Hepatocyte (in vitro differentiated cells): Measurements from ENCODE around the gene ALG14. TPM values are rescaled to one million over a fixed set of nuclear protein-coding genes. Genes with fewer than 3 reads are reported as not detected.

Experiments used
- DNase-seq: peaks from one replicate; pipeline ENCODE4 v3.0.0-alpha.2; 2016; ENCODE audit warnings: low spot score
- H2AFZ ChIP-seq: fragments of 200-600 bp; sonication (generic); 2 replicates; pipeline ENCODE4 v1.6.0; 2016; ENCODE audit warnings: antibody characterized with exemption, mild to moderate bottlenecking
- H3K27ac ChIP-seq: fragments of 200-600 bp; sonication (generic); 2 replicates; pipeline ENCODE4 v1.5.1; 2016; ENCODE audit warnings: mild to moderate bottlenecking
- H3K27me3 ChIP-seq: fragments of 200-600 bp; sonication (generic); 2 replicates; pipeline ENCODE4 v1.6.1; 2016
- H3K36me3 ChIP-seq: fragments of 200-600 bp; sonication (generic); replicated peaks from 2 replicates; pipeline ENCODE4 v1.5.1; 2016; ENCODE audit warnings: low read depth; ENCODE audit not compliant: insufficient read depth
- H3K4me1 ChIP-seq: fragments of 200-600 bp; sonication (generic); 2 replicates; pipeline ENCODE4 v1.5.1; 2016; ENCODE audit warnings: mild to moderate bottlenecking, moderate library complexity; ENCODE audit not compliant: insufficient read depth
- H3K4me2 ChIP-seq: fragments of 200-600 bp; sonication (generic); 2 replicates; pipeline ENCODE4 v1.6.0; 2016
- H3K4me3 ChIP-seq: fragments of 200-600 bp; sonication (generic); 2 replicates; pipeline ENCODE4 v1.5.1; 2016; ENCODE audit warnings: mild to moderate bottlenecking
- H3K79me2 ChIP-seq: fragments of 200-600 bp; sonication (generic); 2 replicates; pipeline ENCODE4 v1.6.0; 2017; ENCODE audit warnings: mild to moderate bottlenecking
- H3K9me2 ChIP-seq: fragments of 200-600 bp; sonication (generic); replicated peaks from 2 replicates; pipeline ENCODE4 v1.6.0; 2017; ENCODE audit warnings: mild to moderate bottlenecking; ENCODE audit not compliant: insufficient read depth
- H3K9me3 ChIP-seq: fragments of 200-600 bp; sonication (generic); 2 replicates; pipeline ENCODE4 v1.5.1; 2016; ENCODE audit warnings: low read depth, mild to moderate bottlenecking
- H4K20me1 ChIP-seq: fragments of 200-600 bp; sonication (generic); 2 replicates; pipeline ENCODE4 v1.6.0; 2016; ENCODE audit warnings: mild to moderate bottlenecking; ENCODE audit not compliant: insufficient read depth, poor library complexity, severe bottlenecking
- EZH2 ChIP-seq: fragments of 200-600 bp; sonication (generic); IDR thresholded peaks from 2 replicates; pipeline ENCODE4 v1.6.1; 2016; ENCODE audit warnings: antibody characterized with exemption, mild to moderate bottlenecking, borderline replicate concordance
- EZH2phosphoT487 ChIP-seq: fragments of 200-600 bp; sonication (generic); IDR thresholded peaks from one replicate; pipeline ENCODE4 v1.6.1; 2018; ENCODE audit warnings: antibody characterized with exemption, mild to moderate bottlenecking, low read depth, moderate library complexity; ENCODE audit not compliant: unreplicated experiment, severe bottlenecking
- WGBS: methylation state at CpG from one replicate; pipeline ENCODE4 v1.1.6; 2016; ENCODE audit warnings: low lambda C conversion rate; ENCODE audit errors: missing lambda C conversion rate; 5-methylcytosine and 5-hydroxymethylcytosine counted together
- polyA plus RNA-seq: library from polyadenylated mRNA; unstranded; fragments of >200 nt; fragmentation: Nextera tagmentation; extraction: Ambion mirVana; gene quantifications from 2 replicates; pipeline ENCODE4 v1.2.1, GENCODE V29; 2016
- total RNA-seq: library from RNA; depleted of rRNA; stranded (reverse); fragments of >200 nt; gene quantifications from 2 replicates; pipeline ENCODE4 v1.2.3, GENCODE V29; 2014
- TF ChIP-seq, protein P1 (sequence below): fragments of 200-600 bp; sonication (generic); IDR thresholded peaks from 2 replicates; pipeline ENCODE4 v1.5.1; 2016; ENCODE audit warnings: antibody characterized with exemption, mild to moderate bottlenecking; ENCODE audit not compliant: poor library complexity

ALG14 gene
- total and polyA plus RNA-seq, 2 experiments from 2014 or later = 2.5 to 22.5 TPM

DNA sequence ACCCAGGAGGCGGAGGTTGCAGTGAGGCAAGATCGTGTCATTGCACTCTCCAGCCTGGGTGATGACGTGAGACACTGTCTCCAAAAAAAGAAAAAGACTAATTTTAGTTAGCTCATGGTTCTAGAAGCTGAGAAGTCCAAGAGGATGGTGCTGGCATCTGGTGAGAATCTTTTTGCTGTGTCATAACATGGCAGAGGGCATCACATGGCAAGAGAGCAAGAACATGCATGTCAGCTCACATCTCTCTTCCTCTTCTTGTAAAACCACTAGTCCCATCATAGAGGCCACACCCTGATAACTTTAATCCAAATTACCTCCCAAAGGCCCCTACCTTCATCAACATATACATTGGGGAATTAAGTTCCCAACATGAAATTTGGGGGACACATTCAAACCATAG, 132.0 kb downstream of the ALG14 start:
- Histone ChIP-seq H3K36me3 (no peaks in the 10 kb centered on the region), H3K9me2 (no peaks in the 10 kb centered on the region)
- TF ChIP-seq, protein P1, sequence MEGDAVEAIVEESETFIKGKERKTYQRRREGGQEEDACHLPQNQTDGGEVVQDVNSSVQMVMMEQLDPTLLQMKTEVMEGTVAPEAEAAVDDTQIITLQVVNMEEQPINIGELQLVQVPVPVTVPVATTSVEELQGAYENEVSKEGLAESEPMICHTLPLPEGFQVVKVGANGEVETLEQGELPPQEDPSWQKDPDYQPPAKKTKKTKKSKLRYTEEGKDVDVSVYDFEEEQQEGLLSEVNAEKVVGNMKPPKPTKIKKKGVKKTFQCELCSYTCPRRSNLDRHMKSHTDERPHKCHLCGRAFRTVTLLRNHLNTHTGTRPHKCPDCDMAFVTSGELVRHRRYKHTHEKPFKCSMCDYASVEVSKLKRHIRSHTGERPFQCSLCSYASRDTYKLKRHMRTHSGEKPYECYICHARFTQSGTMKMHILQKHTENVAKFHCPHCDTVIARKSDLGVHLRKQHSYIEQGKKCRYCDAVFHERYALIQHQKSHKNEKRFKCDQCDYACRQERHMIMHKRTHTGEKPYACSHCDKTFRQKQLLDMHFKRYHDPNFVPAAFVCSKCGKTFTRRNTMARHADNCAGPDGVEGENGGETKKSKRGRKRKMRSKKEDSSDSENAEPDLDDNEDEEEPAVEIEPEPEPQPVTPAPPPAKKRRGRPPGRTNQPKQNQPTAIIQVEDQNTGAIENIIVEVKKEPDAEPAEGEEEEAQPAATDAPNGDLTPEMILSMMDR = no peak
- TF ChIP-seq EZH2phosphoT487 (no peak), EZH2 (no peak)

DNA sequence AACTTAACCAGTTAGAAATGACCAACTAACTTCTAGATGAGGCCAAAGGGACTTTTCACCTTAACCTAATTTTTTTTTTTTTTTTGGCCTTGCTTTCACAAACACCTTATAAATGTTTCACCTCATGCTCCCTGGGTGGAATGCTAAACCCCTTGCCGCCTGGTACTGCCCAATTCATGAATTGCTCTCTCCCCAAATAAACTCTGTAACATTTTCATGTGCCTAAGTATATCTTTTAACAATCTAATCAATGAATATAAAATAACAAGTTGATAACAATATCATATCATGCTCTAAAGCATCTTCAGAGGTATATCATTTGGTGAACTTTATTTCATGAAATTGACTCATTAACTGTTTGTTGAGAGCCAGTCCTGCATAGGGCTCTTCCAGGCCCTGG, 134.9 kb downstream of the ALG14 start:
- H4K20me1 ChIP-seq = no peaks in the 10 kb centered on the region
- peaks cover 7% of the 10 kb centered on the region for H3K4me1 ChIP-seq
- no peak overlapping the region for H3K27ac ChIP-seq
- no peaks in the 10 kb centered on the region for H3K27me3 ChIP-seq
- H3K79me2 ChIP-seq = no peaks in the 10 kb centered on the region
- no peak for DNase-seq
- H3K4me2 ChIP-seq = no peak overlapping the region
- H2AFZ ChIP-seq = no peak overlapping the region
- no peaks in the 10 kb centered on the region for H3K9me2 ChIP-seq
- whole genome bisulfite sequencing = 100% methylated on average over 1 of the region's 1 CpG
- no peak overlapping the region for H3K4me3 ChIP-seq
- no peaks in the 10 kb centered on the region for H3K36me3 ChIP-seq
- TF ChIP-seq EZH2 (no peak), EZH2phosphoT487 (no peak)
- TF ChIP-seq, protein P1 = no peak
- no peaks in the 10 kb centered on the region for H3K9me3 ChIP-seq

More for the DNA sequence above, 132.0 kb downstream of the ALG14 start:
- no peak overlapping the region for H3K27ac ChIP-seq
- H3K9me3 ChIP-seq = no peaks in the 10 kb centered on the region
- H3K4me3 ChIP-seq = no peak overlapping the region
- DNase-seq = no peak
- 95% methylated on average over 3 of the region's 3 CpGs for WGBS
- H3K27me3 ChIP-seq = no peaks in the 10 kb centered on the region
- H3K4me2 ChIP-seq = no peak overlapping the region
- H3K4me1 ChIP-seq = peaks cover 7% of the 10 kb centered on the region
- no peaks in the 10 kb centered on the region for H4K20me1 ChIP-seq
- H3K79me2 ChIP-seq = no peaks in the 10 kb centered on the region
- no peak overlapping the region for H2AFZ ChIP-seq

DNA sequence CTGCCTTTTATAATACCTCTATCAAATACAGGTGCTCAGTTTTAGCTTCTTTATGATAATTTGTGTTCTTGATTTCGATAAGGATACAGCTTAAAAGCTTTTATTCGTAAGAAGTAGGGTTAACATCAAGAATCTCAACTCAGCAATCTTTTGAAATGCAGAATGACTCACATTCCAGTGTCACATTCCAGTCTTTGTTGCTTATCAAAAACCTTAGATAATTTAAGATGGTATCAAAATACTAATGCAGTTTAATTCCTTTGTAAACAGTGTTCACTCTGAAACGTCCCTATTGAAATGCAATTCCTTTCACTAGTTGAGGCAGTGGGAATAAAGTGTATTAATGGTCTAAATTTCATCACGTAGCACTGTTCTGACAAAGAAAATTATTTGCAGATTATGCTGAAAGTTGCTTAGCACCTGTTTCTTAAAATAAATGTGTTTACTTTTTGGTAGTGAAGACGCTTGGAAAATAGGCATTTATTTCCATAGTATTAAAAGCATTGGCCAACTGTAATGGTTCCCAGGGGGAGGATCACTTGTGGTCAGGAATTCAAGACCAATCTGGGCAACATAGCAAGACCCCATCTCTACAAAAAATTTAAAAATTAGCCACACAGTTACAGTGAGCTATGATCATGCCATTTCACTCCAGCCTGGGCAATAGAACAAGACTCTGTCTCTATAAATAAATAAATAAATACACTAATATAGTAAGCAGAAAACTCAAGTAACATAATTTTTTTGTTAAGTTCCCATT, 135.7 kb downstream of the ALG14 start:
- Histone ChIP-seq H3K79me2 (no peaks in the 10 kb centered on the region), H3K9me2 (no peaks in the 10 kb centered on the region), H3K4me1 (peaks cover 7% of the 10 kb centered on the region), H3K27me3 (no peaks in the 10 kb centered on the region), H3K27ac (peak overlapping the region; percentile 19), H4K20me1 (no peaks in the 10 kb centered on the region), H3K36me3 (no peaks in the 10 kb centered on the region), H3K4me3 (no peak overlapping the region), H3K9me3 (no peaks in the 10 kb centered on the region), H3K4me2 (peak overlapping the region; percentile 40), H2AFZ (no peak overlapping the region)
- WGBS = 34% methylated on average over 5 of the region's 5 CpGs
- no peak for DNase-seq
- TF ChIP-seq, protein P1 = no peak
- TF ChIP-seq EZH2phosphoT487 = peak; percentile 90
